Measurements from ENCODE around the gene FCER1G. TPM values are rescaled to one million over a fixed set of nuclear protein-coding genes. Genes with fewer than 3 reads are reported as not detected.
"Not testable (repeated sequence)": the region's sequence is repeated elsewhere in the genome, so short reads cannot be mapped to it uniquely, and the experiment has no call there.

FCER1G gene
- polyA plus RNA-seq, 5 donors, result 14.3 to 23.8 (median 18.1) TPM

GRCh38 chr1:161227196-161227871 lies 12.2 kb downstream of the FCER1G start:
- DNase-seq, result peak in 1 of 2 donors; percentile 59

- no peak for DNase-seq
Observed at GRCh38 chr1:161228032-161228431, 12.9 kb downstream of the FCER1G start.

- no peak for DNase-seq
Observed at GRCh38 chr1:161229896-161230295, 14.8 kb downstream of the FCER1G start.

GRCh38 chr1:161230762-161231161 lies 15.7 kb downstream of the FCER1G start:
- DNase-seq, result no peak

- no peak for DNase-seq
Observed at GRCh38 chr1:161233102-161233501, 18.0 kb downstream of the FCER1G start.

GRCh38 chr1:161235957-161236775 lies 21.1 kb downstream of the FCER1G start:
- no peak for DNase-seq

GRCh38 chr1:161238039-161238473 lies 23.0 kb downstream of the FCER1G start, which contains the start of gene NR1I3:
NR1I3 (minus strand) TSS chr1:161238203; CDS start chr1:161236565, 1,638 bp downstream.
- DNase-seq, result no peak

GRCh38 chr1:161241682-161242081 lies 26.6 kb downstream of the FCER1G start:
- DNase-seq, result no peak

- DNase-seq, result no peak
Observed at GRCh38 chr1:161242313-161242712, 27.2 kb downstream of the FCER1G start.

GRCh38 chr1:161244888-161245287 lies 29.8 kb downstream of the FCER1G start:
- DNase-seq, result no peak

GRCh38 chr1:161250100-161250499 lies 35.0 kb downstream of the FCER1G start:
- DNase-seq, result not testable (repeated sequence)

GRCh38 chr1:161250829-161251228 lies 35.7 kb downstream of the FCER1G start:
- DNase-seq, result no peak

- no peak for DNase-seq
Observed at GRCh38 chr1:161251579-161251978, 36.5 kb downstream of the FCER1G start.

GRCh38 chr1:161255302-161255701 lies 40.2 kb downstream of the FCER1G start:
- DNase-seq, result not testable (repeated sequence)

GRCh38 chr1:161255955-161256520 lies 40.9 kb downstream of the FCER1G start:
- DNase-seq, result not testable (repeated sequence)

GRCh38 chr1:161257109-161257508 lies 42.0 kb downstream of the FCER1G start:
- DNase-seq, result not testable (repeated sequence)

GRCh38 chr1:161258439-161259344 lies 43.6 kb downstream of the FCER1G start, which contains the start of gene PCP4L1:
PCP4L1 (plus strand) TSS chr1:161258745; CDS start chr1:161258975, 230 bp downstream.
- peak; percentile 29 to 31 for DNase-seq

GRCh38 chr1:161259345-161259702 lies 44.2 kb downstream of the FCER1G start:
- DNase-seq, result no peak

GRCh38 chr1:161259765-161260164 lies 44.7 kb downstream of the FCER1G start:
- DNase-seq, result no peak

- no peak for DNase-seq
Observed at GRCh38 chr1:161260376-161261260, 45.5 kb downstream of the FCER1G start.
